Dendritic cell treated with granulocyte-macrophage colony-stimulating factor and Interleukin-4, amounts not matched to agents 40 ng/mL and 50 ng/mL, for 4 days (primary cell): Measurements from ENCODE around the gene GCH1.

ENCODE experiments used
- H3K27ac Mint-ChIP-seq: one replicate; pipeline ENCODE4 v1.8.0; 2022; ENCODE audit warnings: mild to moderate bottlenecking, mixed read lengths
- H3K27me3 Mint-ChIP-seq: one replicate; pipeline ENCODE4 v1.8.0; 2022; ENCODE audit warnings: mild to moderate bottlenecking, mixed read lengths
- H3K36me3 Mint-ChIP-seq: one replicate; pipeline ENCODE4 v1.8.0; 2022; ENCODE audit warnings: low read depth, mixed read lengths
- H3K4me1 Mint-ChIP-seq: one replicate; pipeline ENCODE4 v1.8.0; 2022; ENCODE audit warnings: low read depth, mixed read lengths
- H3K4me3 Mint-ChIP-seq: one replicate; pipeline ENCODE4 v1.8.0; 2022; ENCODE audit warnings: mild to moderate bottlenecking, moderate library complexity, mixed read lengths
- H3K9me3 Mint-ChIP-seq: one replicate; pipeline ENCODE4 v1.8.0; 2022; ENCODE audit warnings: mixed read lengths
- intact Hi-C: fragments of 100-400 bp; cut with micrococcal nuclease; formaldehyde crosslinking; loops from one replicate; pipeline ENCODE4 v1.15.0; 2022

Gene GCH1

GRCh38 chr14:54837508-54838149 is 65.0 kb downstream of the GCH1 start:
- Mint-ChIP-seq H3K36me3 (peaks cover 19% of the 10 kb centered on the region), H3K4me3 (no peak overlapping the region), H3K27ac (no peak overlapping the region), H3K9me3 (no peaks in the 10 kb centered on the region), H3K27me3 (no peaks in the 10 kb centered on the region), H3K4me1 (peaks cover 13% of the 10 kb centered on the region)
- intact Hi-C loops: no loop called here

GRCh38 chr14:54836231-54836630 is 66.4 kb downstream of the GCH1 start:
- H3K4me3 Mint-ChIP-seq: no peak overlapping the region
- intact Hi-C loops: no loop called here
- H3K4me1 Mint-ChIP-seq: peaks cover 8% of the 10 kb centered on the region
- H3K27ac Mint-ChIP-seq: no peak overlapping the region
- H3K27me3 Mint-ChIP-seq: peaks cover 3% of the 10 kb centered on the region
- no peaks in the 10 kb centered on the region for H3K9me3 Mint-ChIP-seq
- peaks cover 11% of the 10 kb centered on the region for H3K36me3 Mint-ChIP-seq

GRCh38 chr14:54834727-54835126 is 67.9 kb downstream of the GCH1 start:
- Mint-ChIP-seq H3K27ac (no peak overlapping the region), H3K27me3 (peaks cover 3% of the 10 kb centered on the region), H3K9me3 (no peaks in the 10 kb centered on the region), H3K36me3 (no peaks in the 10 kb centered on the region), H3K4me3 (no peak overlapping the region), H3K4me1 (peaks cover 3% of the 10 kb centered on the region)
- intact Hi-C loops: no loop called here

- no peak overlapping the region for H3K4me3 Mint-ChIP-seq
- intact Hi-C loops: no loop called here
- H3K36me3 Mint-ChIP-seq: no peaks in the 10 kb centered on the region
- no peak overlapping the region for H3K27ac Mint-ChIP-seq
- no peaks in the 10 kb centered on the region for H3K4me1 Mint-ChIP-seq
- H3K9me3 Mint-ChIP-seq: no peaks in the 10 kb centered on the region
- H3K27me3 Mint-ChIP-seq: peaks cover 3% of the 10 kb centered on the region
Measured at GRCh38 chr14:54834081-54834480, 68.5 kb downstream of the GCH1 start.

GRCh38 chr14:54830650-54831049 is 72.0 kb downstream of the GCH1 start:
- H3K27me3 Mint-ChIP-seq: peaks cover 3% of the 10 kb centered on the region
- H3K9me3 Mint-ChIP-seq: no peaks in the 10 kb centered on the region
- H3K4me3 Mint-ChIP-seq: no peak overlapping the region
- intact Hi-C loops: no loop called here
- H3K27ac Mint-ChIP-seq: no peak overlapping the region
- no peaks in the 10 kb centered on the region for H3K36me3 Mint-ChIP-seq
- H3K4me1 Mint-ChIP-seq: no peaks in the 10 kb centered on the region

- Mint-ChIP-seq H3K4me3 (no peak overlapping the region), H3K27ac (no peak overlapping the region), H3K9me3 (peaks cover 8% of the 10 kb centered on the region), H3K36me3 (no peaks in the 10 kb centered on the region), H3K27me3 (peaks cover 3% of the 10 kb centered on the region), H3K4me1 (no peaks in the 10 kb centered on the region)
- intact Hi-C loops: no loop called here
Measured at GRCh38 chr14:54829486-54830224, 73.0 kb downstream of the GCH1 start.

GRCh38 chr14:54828037-54828436 is 74.6 kb downstream of the GCH1 start:
- Mint-ChIP-seq H3K27me3 (peaks cover 3% of the 10 kb centered on the region), H3K9me3 (peaks cover 21% of the 10 kb centered on the region), H3K27ac (no peak overlapping the region), H3K4me1 (no peaks in the 10 kb centered on the region), H3K36me3 (no peaks in the 10 kb centered on the region), H3K4me3 (no peak overlapping the region)
- intact Hi-C loops: no loop called here

GRCh38 chr14:54823757-54824549 is 78.7 kb downstream of the GCH1 start:
- intact Hi-C loops: no loop called here
- no peaks in the 10 kb centered on the region for H3K36me3 Mint-ChIP-seq
- peaks cover 21% of the 10 kb centered on the region for H3K9me3 Mint-ChIP-seq
- no peak overlapping the region for H3K4me3 Mint-ChIP-seq
- H3K27me3 Mint-ChIP-seq: no peaks in the 10 kb centered on the region
- peaks cover 5% of the 10 kb centered on the region for H3K4me1 Mint-ChIP-seq
- no peak overlapping the region for H3K27ac Mint-ChIP-seq

GRCh38 chr14:54822685-54823084 is 79.9 kb downstream of the GCH1 start:
- peaks cover 5% of the 10 kb centered on the region for H3K4me1 Mint-ChIP-seq
- no peak overlapping the region for H3K4me3 Mint-ChIP-seq
- H3K9me3 Mint-ChIP-seq: peaks cover 21% of the 10 kb centered on the region
- no peak overlapping the region for H3K27ac Mint-ChIP-seq
- no peaks in the 10 kb centered on the region for H3K27me3 Mint-ChIP-seq
- intact Hi-C loops: no loop called here
- no peaks in the 10 kb centered on the region for H3K36me3 Mint-ChIP-seq

- peaks cover 10% of the 10 kb centered on the region for H3K4me1 Mint-ChIP-seq
- H3K4me3 Mint-ChIP-seq: no peak overlapping the region
- no peaks in the 10 kb centered on the region for H3K36me3 Mint-ChIP-seq
- intact Hi-C loops: no loop called here
- H3K27ac Mint-ChIP-seq: no peak overlapping the region
- H3K9me3 Mint-ChIP-seq: peaks cover 2% of the 10 kb centered on the region
- no peaks in the 10 kb centered on the region for H3K27me3 Mint-ChIP-seq
Measured at GRCh38 chr14:54818201-54819133, 84.2 kb downstream of the GCH1 start.

GRCh38 chr14:54817506-54817905 is 85.1 kb downstream of the GCH1 start:
- H3K4me3 Mint-ChIP-seq: no peak overlapping the region
- intact Hi-C loops: no loop called here
- no peaks in the 10 kb centered on the region for H3K36me3 Mint-ChIP-seq
- H3K9me3 Mint-ChIP-seq: no peaks in the 10 kb centered on the region
- peaks cover 4% of the 10 kb centered on the region for H3K27me3 Mint-ChIP-seq
- H3K27ac Mint-ChIP-seq: no peak overlapping the region
- H3K4me1 Mint-ChIP-seq: peaks cover 8% of the 10 kb centered on the region

- H3K27me3 Mint-ChIP-seq: peaks cover 4% of the 10 kb centered on the region
- H3K27ac Mint-ChIP-seq: no peak overlapping the region
- H3K4me1 Mint-ChIP-seq: peaks cover 5% of the 10 kb centered on the region
- no peaks in the 10 kb centered on the region for H3K9me3 Mint-ChIP-seq
- H3K36me3 Mint-ChIP-seq: no peaks in the 10 kb centered on the region
- no peak overlapping the region for H3K4me3 Mint-ChIP-seq
- intact Hi-C loops: no loop called here
Measured at GRCh38 chr14:54816450-54816849, 86.2 kb downstream of the GCH1 start.

- intact Hi-C loops: no loop called here
Measured at GRCh38 chr14:54815515-54815914, 87.1 kb downstream of the GCH1 start.

More at GRCh38 chr14:54815515-54815914, 87.1 kb downstream of the GCH1 start:
- peaks cover 5% of the 10 kb centered on the region for H3K4me1 Mint-ChIP-seq
- no peaks in the 10 kb centered on the region for H3K36me3 Mint-ChIP-seq
- peaks cover 6% of the 10 kb centered on the region for H3K27me3 Mint-ChIP-seq
- H3K9me3 Mint-ChIP-seq: no peaks in the 10 kb centered on the region
- no peak overlapping the region for H3K27ac Mint-ChIP-seq
- no peak overlapping the region for H3K4me3 Mint-ChIP-seq
